Heart right ventricle (tissue), 16 donors: ENCODE data around the gene PLCH1. TPM values are rescaled to one million over a fixed set of nuclear protein-coding genes. Genes with fewer than 3 reads are reported as not detected.
A peak's percentile ranks its signal among the peaks of the same experiment; 100 is the strongest.

ENCODE experiments used
- ATAC-seq, 8 donors: fragments of 200-7000 bp; cut with Tn5 transposase; one replicate each; pipeline ENCODE4 v1.9.1; 2020; ENCODE audit warnings: mild to moderate bottlenecking in 8 of 8, moderate library complexity in 8 of 8, moderate number of reproducible peaks in 1 of 8
- DNase-seq, 2 donors: peaks; one replicate each; pipeline ENCODE4 v3.0.0-alpha.2; 2020
- H3K27ac ChIP-seq, 10 donors: fragments of 200-600 bp; sonication (generic) in 2 of 10; one replicate each; pipeline versions ENCODE4 v1.5.0 to v1.8.0; 2020 to 2022; ENCODE audit warnings: mild to moderate bottlenecking in 3 of 10
- H3K27me3 ChIP-seq, 7 donors: fragments of 200-600 bp; one replicate each; pipeline ENCODE4 v1.8.0; 2021 to 2022; ENCODE audit warnings: mild to moderate bottlenecking in 2 of 7
- H3K36me3 ChIP-seq, 9 donors: fragments of 200-600 bp; sonication (generic) in 1 of 9; one replicate each; pipeline versions ENCODE4 v1.5.0 to v1.8.0; 2020 to 2022; ENCODE audit warnings: mild to moderate bottlenecking in 2 of 9
- H3K4me1 ChIP-seq, 9 donors: fragments of 200-600 bp; sonication (generic) in 1 of 9; one replicate each; pipeline versions ENCODE4 v1.5.0 to v1.8.0; 2020 to 2022; ENCODE audit warnings: mild to moderate bottlenecking in 4 of 9
- H3K4me3 ChIP-seq, 10 donors: fragments of 200-600 bp; sonication (generic) in 2 of 10; one replicate each; pipeline versions ENCODE4 v1.5.0 to v1.8.0; 2020 to 2022; ENCODE audit warnings: mild to moderate bottlenecking in 7 of 10, moderate library complexity in 2 of 10
- H3K9me3 ChIP-seq, 11 donors: fragments of 200-600 bp in 10 of 11; sonication (generic) in 2 of 11; one replicate each; pipeline versions ENCODE4 v1.5.0 to v1.8.0; 2013 to 2022; ENCODE audit warnings: mild to moderate bottlenecking in 2 of 11, control low read depth in 1 of 11, moderate library complexity in 1 of 11
- CTCF ChIP-seq, 9 donors: fragments of 200-600 bp; sonication (generic) in 2 of 9; IDR thresholded peaks; one replicate each; pipeline versions ENCODE4 v1.5.0 to v1.8.0; 2021 to 2022; ENCODE audit warnings: antibody characterized with exemption in 9 of 9, mild to moderate bottlenecking in 5 of 9, moderate library complexity in 1 of 9
- WGBS, 2 donors: extraction: QIAGEN DNeasy Blood & Tissue Kit; methylation state at CpG; one replicate each; pipeline ENCODE4 v1.1.7; 2013; ENCODE audit warnings: inconsistent platforms in 1 of 2; 5-methylcytosine and 5-hydroxymethylcytosine counted together
- intact Hi-C, 10 donors: fragments of 100-400 bp; cut with DNase I; formaldehyde crosslinking; loops; one replicate each; pipeline versions ENCODE4 v1.11.1 to v1.14.2; 2022
- polyA plus RNA-seq, 2 donors: library from polyadenylated mRNA; stranded (reverse); fragments of 200-250 nt; gene quantifications; one replicate each; pipeline ENCODE4 v1.2.3, GENCODE V29; 2013
- total RNA-seq, 10 donors: library from RNA; stranded (reverse); fragmentation: NEBNext Ultra II Directional in 3 of 10; extraction: Animal tissue kit (Norgen Biotek cat#: 25700) in 3 of 10; gene quantifications; one replicate each; pipeline versions ENCODE4 v1.2.1 to v1.2.4, GENCODE V29; 2021 to 2023
- donor health status: Arrhythmogenic right ventricular cardiomyopathy.
- donor health status: ischemic (EF 13 %, LVEDD 7.1; RV severe dilation, severe dysfunction).
- donor health status: healthy with polysubstance abuse.
- donor health status: DM: no; HTN: yes; CAD: no.
- donor health status: DM: no; HTN: no; CAD: no.
- donor health status: ischemic (EF 25% LVEDD 6.9; RV normal size, moderate dysfunction).
- donor health status: ischemic (EF 25% LVEDD 5.7; RV mildly dilated, moderate dysfunction).
- donor health status: healthy.
- donor health status: DM: yes; HTN: yes; CAD: no.
- donor health status: Ischemic cardiomyopathy.
- donor health status: ischemic (EF 35%, LVEDD 5.7; RV mildly dilated, moderate dysfunction).
- donor health status: nonischemic (EF 11% LVEDD 7.7; RV severe dilation, severe dysfunction).
- donor health status: DM: yes; HTN: yes; CAD: no.
- donor health status: PGD.
- donor health status: ischemic (EF 29% LVEDD 5.4; RV normal size, mild dysfunction).
- donor health status: nonischemic (EF 23%, LVEDD 6.1; RV moderate dilation, normal function).

PLCH1 gene
- total and polyA plus RNA-seq, 12 donors = 0.13 to 2.1 (median 0.51) TPM

- no peak for TF ChIP-seq CTCF (IDR thresholded peaks at IDR 0.05)
- DNase-seq (no peak), ATAC-seq (no peak)
- Histone ChIP-seq H3K9me3 (no peaks in the 10 kb centered on the region), H3K27me3 (no peaks in the 10 kb centered on the region), H3K4me1 (peaks cover 0 to 11% (median 0%) of the 10 kb centered on the region in 9 donors), H3K36me3 (no peaks in the 10 kb centered on the region), H3K4me3 (no peak overlapping the region), H3K27ac (no peak overlapping the region)
- intact Hi-C loops = no loop called here
- WGBS, 2 donors = 88 to 89% methylated on average over 1 of the region's 1 CpG
These were observed 301.1 kb downstream of the PLCH1 start for GRCh38 chr3:155443815-155444214.

- no peaks in the 10 kb centered on the region for H3K27me3 ChIP-seq
- no peak for TF ChIP-seq CTCF (IDR thresholded peaks at IDR 0.05)
- DNase-seq (no peak), ATAC-seq (no peak)
- peaks cover 0 to 8% (median 0%) of the 10 kb centered on the region in 9 donors for H3K4me1 ChIP-seq
- 80 to 85% methylated on average over 5 of the region's 5 CpGs for WGBS, 2 donors
- H3K9me3 ChIP-seq = no peaks in the 10 kb centered on the region
- H3K4me3 ChIP-seq = no peak overlapping the region
- H3K27ac ChIP-seq = no peak overlapping the region
- no peaks in the 10 kb centered on the region for H3K36me3 ChIP-seq
- intact Hi-C loops = no loop called here
These were observed 302.8 kb downstream of the PLCH1 start for GRCh38 chr3:155442072-155442471.

GRCh38 chr3:155441506-155441905, 303.4 kb downstream of the PLCH1 start:
- ATAC-seq (no peak), DNase-seq (no peak)
- Histone ChIP-seq H3K27ac (no peak overlapping the region), H3K27me3 (no peaks in the 10 kb centered on the region), H3K4me3 (no peak overlapping the region), H3K9me3 (no peaks in the 10 kb centered on the region), H3K4me1 (peaks cover 0 to 8% (median 0%) of the 10 kb centered on the region in 9 donors), H3K36me3 (no peaks in the 10 kb centered on the region)
- TF ChIP-seq CTCF (IDR thresholded peaks at IDR 0.05) = no peak
- WGBS, 2 donors = 91 to 94% methylated on average over 1 of the region's 1 CpG
- intact Hi-C loops = no loop called here

GRCh38 chr3:155441026-155441425, 303.8 kb downstream of the PLCH1 start:
- no peaks in the 10 kb centered on the region for H3K36me3 ChIP-seq
- no peaks in the 10 kb centered on the region for H3K9me3 ChIP-seq
- 25 to 40% methylated on average over 2 of the region's 2 CpGs for WGBS, 2 donors
- H3K4me3 ChIP-seq = no peak overlapping the region
- H3K27ac ChIP-seq = no peak overlapping the region
- peaks cover 0 to 8% (median 0%) of the 10 kb centered on the region in 9 donors for H3K4me1 ChIP-seq
- DNase-seq (no peak), ATAC-seq (peak in 2 of 8 donors; percentile 53 to 64)
- TF ChIP-seq CTCF (IDR thresholded peaks at IDR 0.05) = no peak
- H3K27me3 ChIP-seq = no peaks in the 10 kb centered on the region
- intact Hi-C loops = no loop called here
